Natural killer cell (primary cell): ENCODE measurements around the gene SPOCK1. TPM values are rescaled to one million over a fixed set of nuclear protein-coding genes. Genes with fewer than 3 reads are reported as not detected.

ENCODE experiments used
- ATAC-seq, 3 donors: fragments of 150-1000 bp in 2 of 3; fragments of 200-7000 bp in 1 of 3; cut with Tn5 transposase; 1 replicate in 1 of 3; 2 replicates in 2 of 3; pipeline ENCODE4 v1.10.0; 2021; ENCODE audit warnings: mild to moderate bottlenecking in 2 of 3, moderate library complexity in 2 of 3
- DNase-seq, 2 donors: peaks; one replicate each; pipeline versions ENCODE4 v3.0.0 to v3.0.0-alpha.2; 2013 to 2021; ENCODE audit warnings: mixed read lengths in 1 of 2
- H3K27ac ChIP-seq: one replicate; pipeline ENCODE4 v1.5.1; 2013; ENCODE audit warnings: mild to moderate bottlenecking, low read length
- H3K27me3 ChIP-seq: one replicate; pipeline ENCODE4 v1.6.1; 2013; ENCODE audit warnings: low read length; ENCODE audit not compliant: control insufficient read depth, insufficient read depth
- H3K36me3 ChIP-seq: one replicate; pipeline ENCODE4 v1.6.1; 2013; ENCODE audit warnings: low read length; ENCODE audit not compliant: control insufficient read depth, insufficient read depth
- H3K4me1 ChIP-seq: one replicate; pipeline ENCODE4 v1.6.1; 2013; ENCODE audit warnings: low read length; ENCODE audit not compliant: control insufficient read depth, insufficient read depth
- H3K4me3 ChIP-seq: one replicate; pipeline ENCODE4 v1.5.1; 2013; ENCODE audit warnings: low read length
- H3K9me3 ChIP-seq: one replicate; pipeline ENCODE4 v1.6.1; 2013; ENCODE audit warnings: low read length; ENCODE audit not compliant: control insufficient read depth, insufficient read depth
- H3K27ac Mint-ChIP-seq, 2 donors: one replicate each; pipeline ENCODE4 v1.8.0; 2022; ENCODE audit warnings: mild to moderate bottlenecking in 2 of 2, mixed read lengths in 2 of 2, moderate library complexity in 1 of 2
- H3K27me3 Mint-ChIP-seq, 2 donors: one replicate each; pipeline ENCODE4 v1.8.0; 2022; ENCODE audit warnings: low read depth in 2 of 2, mixed read lengths in 2 of 2
- H3K36me3 Mint-ChIP-seq: one replicate; pipeline ENCODE4 v1.8.0; 2022; ENCODE audit warnings: mixed read lengths
- H3K4me1 Mint-ChIP-seq, 2 donors: one replicate each; pipeline ENCODE4 v1.8.0; 2022; ENCODE audit warnings: mixed read lengths in 2 of 2
- H3K4me3 Mint-ChIP-seq: one replicate; pipeline ENCODE4 v1.8.0; 2022; ENCODE audit warnings: mild to moderate bottlenecking, moderate library complexity, mixed read lengths
- H3K9me3 Mint-ChIP-seq, 2 donors: one replicate each; pipeline ENCODE4 v1.8.0; 2022; ENCODE audit warnings: mixed read lengths in 2 of 2
- CTCF ChIP-seq: fragments of 200-600 bp; IDR thresholded peaks from one replicate; pipeline ENCODE4 v1.8.0; 2022; ENCODE audit warnings: antibody characterized with exemption
- WGBS: methylation state at CpG from one replicate; pipeline ENCODE4 v1.1.7; 2013; ENCODE audit warnings: missing lambda C conversion rate; ENCODE audit not compliant: insufficient coverage; 5-methylcytosine and 5-hydroxymethylcytosine counted together
- intact Hi-C: fragments of 100-400 bp; cut with micrococcal nuclease; formaldehyde crosslinking; loops from one replicate; pipeline ENCODE4 v1.14.2; 2022
- total RNA-seq, 4 donors: library from RNA; stranded (reverse); fragments of 120-200 nt in 1 of 4; gene quantifications; one replicate each; pipeline versions ENCODE4 v1.2.3 to v1.2.4, GENCODE V29; 2013 to 2022

Gene SPOCK1
- total RNA-seq, 3 donors from 2014 or later (not counting 1 experiment from before 2014, with no cell fraction given): 0.09 to 1.6 (median 0.61) TPM

DNA sequence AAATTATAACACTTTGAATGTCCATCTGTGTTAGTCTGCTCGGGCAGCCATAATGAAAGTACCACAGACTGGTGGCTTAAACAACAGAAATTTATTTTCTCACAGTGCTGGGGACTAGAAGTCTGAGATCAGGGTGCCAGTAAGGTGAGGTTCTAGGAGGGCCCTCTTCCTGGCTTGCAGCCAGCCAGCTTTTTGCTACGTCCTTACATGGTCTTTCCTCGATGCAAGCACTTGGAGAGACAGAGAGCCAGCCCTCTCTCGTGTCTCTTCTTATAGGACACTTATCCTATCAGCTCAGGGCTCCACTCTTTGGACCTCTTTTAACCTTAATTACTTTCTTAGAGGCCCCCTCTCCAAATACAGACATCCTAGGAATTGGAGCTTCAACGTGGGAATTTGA is 351.8 kb downstream of the SPOCK1 start:
- H3K4me1 ChIP-seq: no peaks in the 10 kb centered on the region
- TF ChIP-seq CTCF: no peak

DNA sequence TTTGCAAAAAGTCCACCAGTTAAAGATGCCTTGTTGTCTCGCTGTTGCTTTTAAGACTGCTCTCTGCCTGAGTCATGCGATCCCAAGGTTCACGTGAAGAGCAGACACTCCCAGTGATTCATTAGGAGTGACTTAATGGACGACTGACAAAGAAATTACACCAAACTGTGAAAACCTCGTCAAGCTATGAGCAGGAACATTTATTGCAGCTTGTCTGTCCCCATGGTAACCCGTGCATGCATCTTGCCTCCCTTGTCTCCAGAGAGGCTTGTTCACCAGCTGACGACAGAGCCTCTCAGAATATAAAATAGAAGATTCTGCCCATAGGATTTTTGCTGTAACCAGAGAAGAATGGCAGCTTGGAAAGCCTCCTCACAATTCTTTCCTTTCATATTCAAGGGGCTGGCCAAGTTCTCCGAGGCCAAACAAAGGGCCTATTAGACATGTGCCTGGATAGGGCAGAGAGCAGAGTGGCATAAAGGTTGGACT is 352.7 kb downstream of the SPOCK1 start:
- no peak overlapping the region for H3K27ac Mint-ChIP-seq
- no peak for TF ChIP-seq CTCF

More for the DNA sequence above, 351.8 kb downstream of the SPOCK1 start:
- Mint-ChIP-seq H3K4me3 (no peak overlapping the region), H3K36me3 (no peaks in the 10 kb centered on the region), H3K9me3 (peaks cover 0 to 4% of the 10 kb centered on the region in 2 donors), H3K4me1 (no peaks in the 10 kb centered on the region), H3K27ac (no peak overlapping the region), H3K27me3 (no peaks in the 10 kb centered on the region)
- intact Hi-C loops: no loop called here
- Histone ChIP-seq H3K4me3 (no peak overlapping the region), H3K27ac (no peak overlapping the region), H3K9me3 (no peaks in the 10 kb centered on the region), H3K27me3 (no peaks in the 10 kb centered on the region), H3K36me3 (no peaks in the 10 kb centered on the region)
- no peak for DNase-seq
- 78% methylated on average over 4 of the region's 5 CpGs for WGBS
- ATAC-seq: no peak

DNA sequence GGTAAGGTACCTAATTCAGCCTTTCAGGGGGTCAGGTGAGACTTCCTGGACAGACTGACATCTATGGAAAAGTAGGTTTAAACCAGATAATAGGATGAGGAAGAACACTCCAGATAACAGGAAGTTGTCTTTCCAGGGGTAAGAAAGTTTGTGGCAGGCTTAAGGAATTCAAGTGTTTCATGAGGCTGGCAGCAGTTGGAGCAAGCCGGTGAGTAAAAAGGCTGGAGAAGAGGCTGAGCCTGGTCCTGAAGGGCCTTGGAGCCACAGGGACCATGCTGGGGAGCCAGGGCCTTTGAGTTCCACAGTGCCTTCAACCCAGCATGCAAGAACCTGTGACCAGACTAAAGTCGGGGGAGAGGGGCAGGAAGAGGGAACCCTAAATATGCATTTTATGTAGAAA is 353.4 kb downstream of the SPOCK1 start:
- Histone ChIP-seq H3K4me1 (no peaks in the 10 kb centered on the region), H3K27ac (no peak overlapping the region), H3K4me3 (no peak overlapping the region), H3K27me3 (no peaks in the 10 kb centered on the region), H3K9me3 (no peaks in the 10 kb centered on the region), H3K36me3 (no peaks in the 10 kb centered on the region)
- Mint-ChIP-seq H3K9me3 (peaks cover 0 to 4% of the 10 kb centered on the region in 2 donors), H3K4me1 (no peaks in the 10 kb centered on the region), H3K27me3 (no peaks in the 10 kb centered on the region), H3K27ac (no peak overlapping the region), H3K36me3 (no peaks in the 10 kb centered on the region), H3K4me3 (no peak overlapping the region)
- no peak for TF ChIP-seq CTCF
- DNase-seq (no peak), ATAC-seq (no peak)
- intact Hi-C loops: no loop called here
- 78% methylated on average over 2 of the region's 2 CpGs for WGBS

More for the DNA sequence above, 352.7 kb downstream of the SPOCK1 start:
- H3K27me3 Mint-ChIP-seq: no peaks in the 10 kb centered on the region
- no peak overlapping the region for H3K4me3 ChIP-seq
- intact Hi-C loops: no loop called here
- H3K9me3 ChIP-seq: no peaks in the 10 kb centered on the region
- H3K36me3 Mint-ChIP-seq: no peaks in the 10 kb centered on the region
- no peaks in the 10 kb centered on the region for H3K4me1 Mint-ChIP-seq
- H3K36me3 ChIP-seq: no peaks in the 10 kb centered on the region
- no peak overlapping the region for H3K27ac ChIP-seq
- H3K4me1 ChIP-seq: no peaks in the 10 kb centered on the region
- no peak for ATAC-seq
- H3K27me3 ChIP-seq: no peaks in the 10 kb centered on the region
- DNase-seq: no peak
- H3K9me3 Mint-ChIP-seq: peaks cover 0 to 4% of the 10 kb centered on the region in 2 donors
- WGBS: 64% methylated on average over 8 of the region's 8 CpGs
- H3K4me3 Mint-ChIP-seq: no peak overlapping the region

DNA sequence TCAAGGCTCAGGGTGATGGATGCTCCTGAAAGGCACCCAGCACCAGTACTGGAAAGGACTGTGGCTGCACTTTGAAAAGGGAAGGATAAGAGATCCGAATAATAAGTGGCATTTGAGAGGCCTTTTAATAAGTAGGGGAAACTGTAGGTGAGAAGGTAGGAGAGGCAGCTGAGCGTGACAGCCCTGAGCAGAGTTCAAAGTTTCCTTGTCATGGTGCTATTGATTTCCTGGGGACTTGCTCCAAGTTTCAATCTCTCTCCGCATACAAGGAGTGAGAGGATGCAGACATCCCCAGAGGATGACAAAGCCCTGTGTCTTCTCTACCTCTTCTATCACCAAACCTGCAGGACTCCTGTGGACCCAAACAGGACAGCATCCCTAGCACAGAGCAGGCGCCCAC is 354.5 kb downstream of the SPOCK1 start:
- Mint-ChIP-seq H3K27ac (no peak overlapping the region), H3K27me3 (no peaks in the 10 kb centered on the region), H3K9me3 (peaks cover 0 to 4% of the 10 kb centered on the region in 2 donors), H3K4me3 (no peak overlapping the region), H3K4me1 (no peaks in the 10 kb centered on the region), H3K36me3 (no peaks in the 10 kb centered on the region)
- Histone ChIP-seq H3K9me3 (no peaks in the 10 kb centered on the region), H3K4me1 (no peaks in the 10 kb centered on the region), H3K27me3 (no peaks in the 10 kb centered on the region), H3K4me3 (no peak overlapping the region), H3K27ac (no peak overlapping the region), H3K36me3 (no peaks in the 10 kb centered on the region)
- intact Hi-C loops: no loop called here
- WGBS: 93% methylated on average over 4 of the region's 4 CpGs
- ATAC-seq (no peak), DNase-seq (no peak)
- no peak for TF ChIP-seq CTCF
